ENCODE data around the gene NAV2. TPM values are rescaled to one million over a fixed set of nuclear protein-coding genes. Genes with fewer than 3 reads are reported as not detected.

The NAV2 gene
- polyA plus RNA-seq, 1 donor from 2014 or later = 3.0 TPM

- H3K4me2 ChIP-seq (ENCODE audit: low read length) = no peak overlapping the region
- no peaks in the 10 kb centered on the region for H3K9me2 ChIP-seq (ENCODE audit: insufficient read depth, low read length)
- no peak overlapping the region for H3K4me3 ChIP-seq (ENCODE audit: low read length)
- no peaks in the 10 kb centered on the region for H3K79me2 ChIP-seq (replicated peaks; ENCODE audit: insufficient read depth, low read length)
- no peak overlapping the region for H2AFZ ChIP-seq (ENCODE audit: low read depth, low read length)
- no peaks in the 10 kb centered on the region for H3K27me3 ChIP-seq (ENCODE audit: insufficient read depth, low read depth, low read length)
- no peak overlapping the region for H3K27ac ChIP-seq (ENCODE audit: low read length)
- no peaks in the 10 kb centered on the region for H3K9me3 ChIP-seq (ENCODE audit: low read length)
- no peaks in the 10 kb centered on the region for H4K20me1 ChIP-seq (ENCODE audit: insufficient read depth)
- TF ChIP-seq CTCF (IDR thresholded peaks at IDR 0.05; ENCODE audit: poor library complexity, severe bottlenecking) (no peak), POLR2AphosphoS5 (IDR thresholded peaks at IDR 0.05) (no peak), EP300 (conservative IDR thresholded peaks at IDR 0.05; ENCODE audit: poor library complexity, severe bottlenecking) (no peak), EZH2 (IDR thresholded peaks at IDR 0.05; ENCODE audit: borderline replicate concordance, insufficient read depth, low read length, poor library complexity, severe bottlenecking) (no peak), MXI1 (conservative IDR thresholded peaks at IDR 0.05; ENCODE audit: poor library complexity, severe bottlenecking) (no peak), REST (IDR thresholded peaks at IDR 0.05; ENCODE audit: borderline replicate concordance) (no peak), RAD21 (conservative IDR thresholded peaks at IDR 0.05) (no peak), TAF1 (IDR thresholded peaks at IDR 0.05; ENCODE audit: low read depth) (no peak), SMC3 (conservative IDR thresholded peaks at IDR 0.05; ENCODE audit: poor library complexity) (no peak)
- H3F3A ChIP-seq (ENCODE audit: insufficient read depth, low read length, poor library complexity, severe bottlenecking) = peaks cover 3% of the 10 kb centered on the region
- no peak overlapping the region for H3K9ac ChIP-seq (ENCODE audit: low read length)
- H3K36me3 ChIP-seq (ENCODE audit: insufficient read depth, low read length) = no peaks in the 10 kb centered on the region
Measured at GRCh38 chr11:19915808-19916207, 203.2 kb downstream of the NAV2 start.

- Histone ChIP-seq H2AFZ (ENCODE audit: low read depth, low read length) (no peak overlapping the region), H3K9me2 (ENCODE audit: insufficient read depth, low read length) (no peaks in the 10 kb centered on the region), H3K9ac (ENCODE audit: low read length) (no peak overlapping the region), H3K27me3 (ENCODE audit: insufficient read depth, low read depth, low read length) (no peaks in the 10 kb centered on the region), H3K4me3 (ENCODE audit: low read length) (no peak overlapping the region), H4K20me1 (ENCODE audit: insufficient read depth) (no peaks in the 10 kb centered on the region), H3F3A (ENCODE audit: insufficient read depth, low read length, poor library complexity, severe bottlenecking) (peaks cover 3% of the 10 kb centered on the region), H3K4me2 (ENCODE audit: low read length) (no peak overlapping the region), H3K9me3 (ENCODE audit: low read length) (no peaks in the 10 kb centered on the region), H3K36me3 (ENCODE audit: insufficient read depth, low read length) (no peaks in the 10 kb centered on the region), H3K27ac (ENCODE audit: low read length) (no peak overlapping the region), H3K79me2 (replicated peaks; ENCODE audit: insufficient read depth, low read length) (no peaks in the 10 kb centered on the region)
- TF ChIP-seq RAD21 (conservative IDR thresholded peaks at IDR 0.05) (no peak), EZH2 (IDR thresholded peaks at IDR 0.05; ENCODE audit: borderline replicate concordance, insufficient read depth, low read length, poor library complexity, severe bottlenecking) (no peak), REST (IDR thresholded peaks at IDR 0.05; ENCODE audit: borderline replicate concordance) (no peak), TAF1 (IDR thresholded peaks at IDR 0.05; ENCODE audit: low read depth) (no peak), EP300 (conservative IDR thresholded peaks at IDR 0.05; ENCODE audit: poor library complexity, severe bottlenecking) (no peak), CTCF (IDR thresholded peaks at IDR 0.05; ENCODE audit: poor library complexity, severe bottlenecking) (no peak), SMC3 (conservative IDR thresholded peaks at IDR 0.05; ENCODE audit: poor library complexity) (no peak), MXI1 (conservative IDR thresholded peaks at IDR 0.05; ENCODE audit: poor library complexity, severe bottlenecking) (no peak), POLR2AphosphoS5 (IDR thresholded peaks at IDR 0.05) (no peak)
Measured at GRCh38 chr11:19917069-19917468, 204.4 kb downstream of the NAV2 start.

Measured in neural cell (in vitro differentiated cells).